ENCODE data around the gene ATAT1.

ATAT1 gene

DNA sequence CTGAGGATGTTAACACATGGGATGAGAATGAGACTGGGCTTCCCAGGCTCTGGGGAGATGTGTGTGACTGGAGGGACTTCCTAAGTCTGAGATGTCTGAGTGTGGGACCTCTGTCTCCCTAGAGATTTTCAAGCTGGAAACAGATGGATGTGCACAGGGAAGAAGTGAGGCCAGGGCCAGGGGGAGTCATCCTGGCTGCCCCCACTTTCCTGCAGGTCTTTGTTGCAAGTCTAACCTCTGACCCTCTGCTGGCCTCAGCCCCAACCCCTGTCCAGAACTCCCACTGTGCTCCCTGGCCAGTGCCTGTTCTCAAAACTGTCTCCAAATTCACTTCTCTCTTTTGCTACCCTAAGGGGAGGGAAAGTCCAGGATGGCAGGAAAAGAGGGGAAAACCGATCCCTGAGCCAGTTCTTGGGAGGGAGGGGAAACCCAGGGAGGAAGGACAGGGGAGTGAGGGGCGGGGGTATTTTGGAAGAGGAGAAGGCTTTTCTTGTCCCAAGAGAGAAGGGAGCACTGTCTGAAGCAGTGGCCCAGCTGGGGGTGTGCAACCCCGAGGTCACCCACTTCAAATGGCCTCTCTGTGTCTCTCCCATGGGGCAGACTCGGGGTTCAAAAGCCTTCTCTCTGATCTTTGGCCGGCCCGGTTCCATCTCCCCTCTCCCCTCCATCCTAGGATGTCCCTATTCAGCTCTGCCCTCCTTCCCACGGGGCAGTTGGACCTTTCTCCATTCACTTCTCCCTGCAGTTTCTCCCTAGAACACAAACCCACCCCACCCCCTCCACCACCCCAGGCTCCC, 56.7 kb downstream of the ATAT1 start:
- in situ Hi-C loops (cut with MboI; ENCODE audit: low sequenced_read_pairs) = loop anchor here (5.0 kb wide), 1 partner anchor 34 kb away; the partner anchor contains the start of gene MDC1

DNA sequence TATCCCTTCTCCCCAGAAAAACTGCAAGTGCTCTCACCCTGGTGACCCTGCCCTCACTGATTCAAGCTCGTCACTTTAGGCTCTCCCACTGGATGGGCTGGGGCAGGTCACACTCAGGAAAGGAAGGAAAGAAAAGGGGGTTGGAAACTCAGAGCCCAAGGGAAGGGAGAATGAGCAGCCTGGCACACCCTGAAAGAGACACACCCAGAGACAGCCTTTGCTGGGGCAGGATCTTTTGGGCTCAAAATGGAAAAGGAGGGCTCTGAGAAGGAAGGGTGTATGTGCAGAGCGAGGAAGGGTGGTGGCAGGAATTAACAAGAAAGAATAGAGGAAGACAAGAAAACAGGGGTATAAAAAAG, 57.3 kb downstream of the ATAT1 start:
- in situ Hi-C loops (cut with MboI; ENCODE audit: low sequenced_read_pairs) = loop anchor here (5.0 kb wide), 1 partner anchor 33 kb away; the partner anchor contains the start of gene MDC1

DNA sequence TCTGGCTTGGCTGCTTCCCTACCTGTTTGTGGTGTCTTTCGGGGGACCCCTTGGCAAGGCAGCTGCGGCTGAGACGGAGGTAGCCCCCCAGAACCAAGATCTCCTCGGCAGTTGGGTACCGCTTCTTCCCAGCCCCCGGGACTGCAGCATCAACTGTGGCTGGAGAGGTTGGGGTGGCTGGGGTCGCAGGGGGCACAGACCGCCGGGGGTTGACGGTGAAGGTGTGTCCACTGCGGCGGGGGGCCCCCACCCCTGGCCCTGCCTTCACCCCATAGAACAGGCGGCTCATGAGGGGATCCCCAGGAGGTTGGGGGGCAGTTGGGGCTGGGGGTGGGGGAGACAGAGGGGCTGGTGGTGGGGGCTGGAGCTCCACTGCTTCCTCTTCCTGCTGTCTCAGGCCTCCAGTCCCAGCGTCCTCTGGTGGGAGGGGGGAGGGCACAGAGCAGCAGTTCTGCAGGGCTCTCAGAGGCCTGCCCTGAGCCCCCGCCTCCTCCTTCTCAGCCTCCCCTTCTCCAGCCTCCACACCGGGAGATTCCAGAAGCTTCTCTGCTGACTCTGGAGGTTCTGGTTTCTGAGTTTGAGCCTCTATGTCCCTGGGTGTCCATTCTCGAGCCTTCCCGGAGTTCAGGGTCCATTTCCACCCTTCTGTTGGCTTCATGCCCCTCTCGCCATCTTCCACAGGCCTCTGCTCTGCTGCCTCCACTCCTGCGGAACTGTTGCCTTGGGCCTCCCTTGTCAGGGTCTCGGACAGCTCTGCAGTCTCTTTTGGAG, 57.9 kb downstream of the ATAT1 start:
- in situ Hi-C loops (cut with MboI; ENCODE audit: low sequenced_read_pairs) = loop anchor here (5.0 kb wide), 1 partner anchor 33 kb away; the partner anchor contains the start of gene MDC1

DNA sequence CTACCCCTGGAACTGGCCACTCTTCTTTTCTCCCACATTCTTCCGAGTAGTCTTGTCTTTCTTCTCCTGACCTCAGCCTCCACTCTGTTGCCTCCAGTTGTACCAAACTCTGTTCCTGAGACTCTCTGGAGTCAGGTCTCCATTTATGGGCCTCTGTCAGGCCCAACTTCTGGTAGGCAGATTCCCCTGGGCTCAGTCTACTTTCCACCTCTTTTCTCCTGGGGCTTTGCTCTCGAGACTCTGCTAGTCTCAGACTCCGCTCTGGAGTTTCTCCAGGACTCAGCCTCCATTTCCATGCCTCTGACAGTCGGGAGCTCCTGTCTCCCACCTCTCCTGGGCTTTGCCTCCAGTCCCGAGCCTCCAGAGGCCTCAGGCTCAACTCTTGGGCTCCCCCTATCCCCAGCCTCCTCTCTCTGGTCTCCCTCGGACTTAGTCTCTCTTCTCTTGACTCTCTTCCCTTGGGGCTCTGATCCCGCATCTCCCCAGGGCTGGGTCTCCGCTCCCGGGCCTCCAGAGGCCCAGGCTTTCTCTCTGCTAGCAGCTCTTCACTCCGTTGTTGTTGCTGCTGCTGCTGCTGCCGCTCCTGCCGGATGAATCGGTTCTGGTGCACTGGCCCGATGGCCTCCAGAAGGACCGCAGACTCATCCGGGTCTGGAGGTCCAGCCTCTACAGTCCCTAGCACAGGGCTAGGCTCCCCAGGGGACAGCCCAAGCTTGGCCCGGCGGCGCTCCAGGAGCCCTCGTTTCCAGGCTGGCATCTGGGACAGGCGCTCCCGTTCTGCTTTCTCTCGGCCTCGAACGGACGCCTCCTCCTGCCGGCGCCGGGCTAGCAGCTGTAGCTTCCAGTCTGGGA, 58.7 kb downstream of the ATAT1 start:
- in situ Hi-C loops (cut with MboI; ENCODE audit: low sequenced_read_pairs) = no loop called here

DNA sequence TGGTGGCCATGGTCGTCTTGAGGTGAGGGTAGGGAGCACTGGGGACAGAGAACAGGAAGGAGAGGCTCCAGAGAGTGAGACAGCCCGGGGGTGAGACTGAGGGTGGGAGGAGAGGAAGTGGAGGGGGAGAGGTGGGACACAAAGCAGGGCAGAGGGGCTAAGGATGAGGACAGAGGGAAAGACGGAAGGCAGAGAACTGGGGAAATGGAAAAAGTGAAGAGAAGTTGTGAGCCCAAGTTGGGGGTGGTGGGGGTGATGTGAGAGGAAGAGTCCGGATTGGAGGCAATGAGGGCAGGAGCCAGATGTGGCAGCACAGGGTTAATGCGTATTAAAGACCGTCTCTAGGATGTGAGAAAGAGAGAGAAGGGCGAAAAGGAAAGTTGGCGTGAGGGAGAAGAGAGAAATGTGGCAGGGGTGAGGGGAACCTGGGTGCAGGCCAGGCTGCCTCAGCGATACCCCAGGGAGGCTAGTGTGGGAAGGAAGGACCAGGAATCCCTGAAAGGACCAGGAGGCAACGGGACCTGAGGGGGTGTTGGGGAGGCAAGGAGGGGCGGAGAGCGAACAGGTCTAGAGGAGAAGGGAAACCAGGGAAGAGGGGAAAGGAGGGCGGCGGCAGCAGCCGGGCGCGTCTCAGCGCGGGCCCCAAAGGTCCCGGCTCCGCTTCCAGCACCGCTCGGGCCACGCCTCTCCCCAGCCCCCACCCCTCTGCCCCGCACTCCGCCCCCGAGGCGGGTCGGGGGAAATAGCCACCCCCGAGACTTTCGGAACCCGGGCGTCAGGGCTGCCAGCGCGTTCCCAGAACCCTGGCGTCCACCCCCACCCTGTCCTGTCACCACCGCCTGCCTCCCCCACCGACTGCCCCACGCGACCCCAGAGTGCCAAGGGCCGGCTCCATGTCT, 59.6 kb downstream of the ATAT1 start, which contains the start of gene PPP1R18:
PPP1R18 (minus strand) TSS at position 637 of the 899 bp plus-strand sequence; CDS start at position 10, 627 bp downstream.
- in situ Hi-C loops (cut with MboI; ENCODE audit: low sequenced_read_pairs) = no loop called here

DNA sequence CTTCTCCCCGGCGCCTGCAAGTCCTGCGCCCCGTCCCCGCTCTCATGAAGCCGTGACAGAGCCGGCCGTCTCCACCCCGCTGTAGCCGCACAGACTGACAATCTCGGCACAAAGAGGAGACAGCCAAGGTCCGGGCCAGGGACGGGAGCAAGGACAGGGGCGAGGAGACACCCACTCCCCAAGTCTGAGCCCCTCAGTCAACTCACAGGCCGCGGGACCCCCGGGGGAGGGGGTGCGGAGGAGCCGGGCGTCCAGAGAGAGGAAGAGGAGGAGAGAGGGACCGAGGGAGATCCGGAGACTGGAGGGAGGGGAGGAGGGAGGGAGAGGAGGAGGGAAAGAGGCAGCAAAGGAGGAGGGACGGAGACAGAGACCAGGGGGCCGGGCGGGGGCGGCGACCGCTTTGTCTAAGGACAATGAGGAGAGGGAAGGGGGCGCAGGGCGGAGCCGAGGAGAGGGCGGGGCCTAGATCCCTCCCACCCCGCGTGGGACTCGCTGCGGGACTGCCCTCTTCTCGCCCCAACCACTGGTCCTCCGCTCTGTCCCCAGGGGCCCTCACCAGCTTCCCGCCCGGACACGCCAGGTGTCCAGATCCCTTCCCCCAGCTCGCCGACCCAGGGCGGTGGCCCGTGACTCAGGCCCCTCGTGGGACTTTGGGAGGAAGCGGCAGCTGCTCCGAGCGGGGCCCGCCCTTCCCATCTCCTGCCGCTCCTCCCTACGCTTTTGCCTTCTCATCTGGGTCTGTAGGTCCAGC, 60.4 kb downstream of the ATAT1 start:
- in situ Hi-C loops (cut with MboI; ENCODE audit: low sequenced_read_pairs) = no loop called here

DNA sequence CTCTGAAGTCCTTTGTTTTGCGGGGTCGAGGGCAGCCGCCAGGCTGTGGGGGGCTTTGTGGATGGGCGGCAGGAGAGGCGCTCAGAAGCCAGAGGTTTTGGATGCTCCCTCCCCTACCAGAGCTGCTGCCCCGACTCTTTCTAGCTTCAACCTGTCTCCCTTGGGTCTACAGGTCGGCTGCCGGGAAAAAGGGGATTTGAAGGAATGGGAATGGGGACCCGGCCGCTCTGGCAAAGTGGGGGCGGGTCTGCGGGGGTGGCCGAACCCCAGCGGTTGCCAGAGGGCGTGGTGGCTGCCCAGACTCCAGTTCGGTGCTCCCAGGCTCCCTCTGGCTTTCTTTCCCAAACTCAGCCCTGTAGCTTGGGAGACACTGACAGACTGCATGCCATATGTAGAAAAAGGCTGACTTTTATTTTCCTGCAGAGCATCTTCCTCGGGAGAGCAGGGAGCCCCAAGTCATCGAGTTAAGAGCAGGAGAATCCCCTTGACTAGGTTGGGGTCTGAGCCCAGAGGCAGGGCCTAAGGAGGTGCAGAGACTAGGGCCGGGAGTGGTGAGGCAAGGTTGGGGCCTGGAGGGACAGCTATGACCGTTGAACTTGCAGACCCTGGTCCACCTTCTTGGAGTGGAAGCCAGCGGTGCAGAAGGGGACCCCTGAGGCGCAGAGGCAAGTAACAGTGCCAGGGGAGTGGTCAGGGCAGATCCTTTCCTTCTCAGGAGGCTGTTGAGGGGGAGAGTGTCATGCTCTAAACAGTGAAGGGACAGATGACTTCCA, 61.2 kb downstream of the ATAT1 start:
- in situ Hi-C loops (cut with MboI; ENCODE audit: low sequenced_read_pairs) = no loop called here

DNA sequence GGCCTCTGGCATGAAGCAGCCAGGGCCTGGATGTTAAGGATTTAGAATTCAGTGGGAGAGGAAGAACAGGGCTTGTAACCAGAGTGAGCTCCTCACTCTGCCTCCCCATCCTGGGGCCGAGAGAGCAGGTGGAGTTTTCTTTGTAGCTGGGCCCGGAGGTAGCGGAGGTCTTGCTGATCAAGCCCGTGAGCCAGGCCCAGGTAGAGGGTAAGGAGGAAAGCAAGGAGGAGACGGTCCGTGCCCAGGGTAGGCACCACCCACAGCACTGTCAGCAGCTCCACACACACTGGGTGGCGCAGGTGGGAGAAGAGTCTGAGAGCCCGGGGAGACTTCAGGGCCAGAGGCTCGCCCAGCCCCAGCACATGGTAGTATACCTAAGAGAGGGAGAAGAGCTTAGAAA, 61.9 kb downstream of the ATAT1 start:
- in situ Hi-C loops (cut with MboI; ENCODE audit: low sequenced_read_pairs) = no loop called here

DNA sequence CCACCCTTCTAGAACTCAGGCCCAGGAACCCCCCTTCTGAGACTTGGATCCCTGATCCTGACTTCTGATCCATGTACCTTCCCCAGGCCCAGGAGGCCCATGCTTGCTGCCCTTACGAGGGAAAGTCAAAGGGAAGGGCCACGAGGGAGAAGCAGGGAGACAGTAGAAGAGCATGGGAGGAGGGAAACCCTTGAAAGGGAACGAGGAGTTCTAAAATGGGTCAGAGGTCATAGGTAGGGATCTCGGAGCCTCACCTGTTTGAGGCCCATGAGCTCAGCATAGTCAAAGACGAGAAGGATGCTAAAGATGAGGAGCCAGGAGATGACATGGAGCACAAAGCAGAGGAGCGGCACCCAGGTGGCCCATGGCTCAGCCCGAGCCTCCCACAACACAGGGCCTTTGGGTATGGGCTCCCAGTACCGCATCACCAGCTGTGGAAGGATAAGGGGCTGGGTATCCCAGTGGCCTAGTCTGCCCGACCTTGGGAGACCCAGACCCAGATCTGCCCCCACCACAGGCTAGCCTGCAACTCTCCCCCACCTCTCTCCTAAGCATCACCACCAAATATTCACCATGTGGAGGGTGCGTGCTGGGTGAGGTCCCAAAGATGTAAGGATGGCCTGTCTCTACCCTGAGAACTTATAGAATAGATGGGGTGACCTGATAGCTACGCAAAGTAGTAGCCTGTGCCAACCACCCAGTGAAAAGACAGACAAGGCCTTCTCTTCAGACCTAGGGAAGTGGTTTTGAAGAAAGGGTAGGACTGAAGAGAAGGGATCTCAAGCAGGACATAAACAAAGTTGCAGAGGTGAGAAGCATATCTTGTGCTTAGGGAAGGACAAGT, 62.6 kb downstream of the ATAT1 start:
- in situ Hi-C loops (cut with MboI; ENCODE audit: low sequenced_read_pairs) = no loop called here

DNA sequence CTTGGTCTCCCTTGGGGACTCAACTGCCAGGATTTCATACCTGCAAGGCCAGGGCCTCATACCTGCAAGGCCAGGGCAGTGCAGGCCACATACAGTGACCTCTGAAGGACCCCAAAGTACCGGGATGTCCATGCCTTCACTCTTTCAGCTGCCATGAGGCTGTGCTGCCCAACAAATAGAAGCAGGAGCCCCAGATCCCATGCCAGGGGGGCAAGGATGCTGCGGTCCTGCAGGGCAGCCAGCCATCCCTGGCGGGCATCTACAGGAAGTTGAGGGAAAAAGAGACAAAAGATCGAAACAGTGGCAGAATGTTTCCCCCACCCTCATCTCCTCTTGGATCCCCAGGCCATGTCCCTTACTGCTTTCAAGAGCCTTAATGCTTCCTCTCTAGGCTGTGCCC, 63.3 kb downstream of the ATAT1 start:
- in situ Hi-C loops (cut with MboI; ENCODE audit: low sequenced_read_pairs) = no loop called here

DNA sequence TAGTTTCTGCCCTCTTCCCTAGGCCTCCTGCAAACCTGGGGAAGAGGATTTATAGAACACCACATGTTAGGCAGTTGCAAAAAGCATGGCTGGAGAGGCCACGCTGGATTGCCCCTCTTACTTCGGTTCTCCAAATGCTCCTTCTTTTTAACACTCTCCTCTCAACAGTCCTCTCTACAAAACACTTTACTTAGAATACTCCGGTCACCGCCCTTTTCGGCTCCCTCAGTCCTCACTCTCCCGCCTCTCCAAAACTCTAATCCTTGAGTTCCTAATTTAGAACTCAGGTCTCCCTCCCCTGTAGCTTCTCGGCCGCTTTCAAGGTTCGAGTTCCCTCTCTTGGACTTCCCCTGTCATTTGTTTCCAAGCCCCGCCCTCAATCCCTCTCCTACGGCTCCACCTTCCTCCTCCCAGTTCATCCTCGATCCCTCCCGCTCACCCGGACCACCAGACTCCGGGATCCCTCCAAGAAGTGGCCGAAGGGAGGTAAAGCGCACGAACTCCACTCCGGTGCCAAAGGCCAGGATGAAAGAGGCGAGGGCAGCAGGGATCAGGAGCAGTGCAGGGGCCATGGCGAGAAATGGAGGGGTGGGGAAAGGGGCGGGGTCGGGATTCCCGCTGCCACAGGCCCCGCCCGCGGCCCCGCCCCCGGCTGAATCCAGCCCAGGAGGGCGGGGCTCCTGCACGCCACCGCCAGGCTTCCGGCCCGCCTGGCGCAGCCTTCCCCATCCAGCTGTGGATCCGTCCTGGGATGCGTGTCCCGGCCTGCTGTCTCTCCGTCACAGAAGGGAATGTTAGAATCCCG, 63.9 kb downstream of the ATAT1 start, which contains the start of gene NRM:
NRM (minus strand) TSS at position 582 of the 805 bp plus-strand sequence; CDS start at position 572, 10 bp downstream.
- in situ Hi-C loops (cut with MboI; ENCODE audit: low sequenced_read_pairs) = no loop called here

DNA sequence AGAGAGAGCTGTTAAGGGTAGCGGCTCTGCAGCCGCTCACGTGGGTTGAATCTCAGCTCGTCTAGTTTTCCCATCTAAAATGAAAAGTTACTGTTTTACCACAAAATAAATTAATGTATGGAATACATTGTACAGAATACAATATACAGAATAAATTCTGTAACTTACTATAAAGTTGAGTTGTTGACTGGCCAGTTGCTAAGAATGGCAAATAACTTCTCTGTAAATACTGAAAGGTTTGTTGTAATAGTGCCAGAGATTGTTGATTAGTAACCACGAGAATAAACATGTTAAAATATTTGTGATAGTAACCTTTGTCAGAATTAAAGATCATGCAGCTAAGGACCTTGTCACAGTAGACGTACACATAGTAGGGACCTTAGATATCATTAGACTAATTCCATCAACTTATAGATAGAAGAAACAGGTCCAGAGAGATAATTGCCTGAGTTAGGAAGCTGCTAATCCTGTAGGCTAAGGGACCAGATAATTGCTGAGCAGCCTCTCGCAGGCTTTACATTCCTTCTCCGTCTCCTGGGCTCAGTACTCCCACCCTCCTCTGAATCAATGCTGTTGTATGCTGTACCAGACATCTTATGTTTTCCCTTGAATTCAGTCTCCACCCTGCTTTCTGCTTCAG, 64.7 kb downstream of the ATAT1 start:
- in situ Hi-C loops (cut with MboI; ENCODE audit: low sequenced_read_pairs) = no loop called here

Data from HL-60/S4 treated with phorbol 12-myristate 13-acetate at 8.2 ng/mL for 4 days and 3 days (cell line).